ENCODE measurements around the gene BRSK2. TPM values are rescaled to one million over a fixed set of nuclear protein-coding genes. Genes with fewer than 3 reads are reported as not detected.
"Not testable (repeated sequence)": the region's sequence is repeated elsewhere in the genome, so short reads cannot be mapped to it uniquely, and the experiment has no call there.

The BRSK2 gene
- total RNA-seq, 1 donor from 2014 or later = 13.8 TPM

DNA sequence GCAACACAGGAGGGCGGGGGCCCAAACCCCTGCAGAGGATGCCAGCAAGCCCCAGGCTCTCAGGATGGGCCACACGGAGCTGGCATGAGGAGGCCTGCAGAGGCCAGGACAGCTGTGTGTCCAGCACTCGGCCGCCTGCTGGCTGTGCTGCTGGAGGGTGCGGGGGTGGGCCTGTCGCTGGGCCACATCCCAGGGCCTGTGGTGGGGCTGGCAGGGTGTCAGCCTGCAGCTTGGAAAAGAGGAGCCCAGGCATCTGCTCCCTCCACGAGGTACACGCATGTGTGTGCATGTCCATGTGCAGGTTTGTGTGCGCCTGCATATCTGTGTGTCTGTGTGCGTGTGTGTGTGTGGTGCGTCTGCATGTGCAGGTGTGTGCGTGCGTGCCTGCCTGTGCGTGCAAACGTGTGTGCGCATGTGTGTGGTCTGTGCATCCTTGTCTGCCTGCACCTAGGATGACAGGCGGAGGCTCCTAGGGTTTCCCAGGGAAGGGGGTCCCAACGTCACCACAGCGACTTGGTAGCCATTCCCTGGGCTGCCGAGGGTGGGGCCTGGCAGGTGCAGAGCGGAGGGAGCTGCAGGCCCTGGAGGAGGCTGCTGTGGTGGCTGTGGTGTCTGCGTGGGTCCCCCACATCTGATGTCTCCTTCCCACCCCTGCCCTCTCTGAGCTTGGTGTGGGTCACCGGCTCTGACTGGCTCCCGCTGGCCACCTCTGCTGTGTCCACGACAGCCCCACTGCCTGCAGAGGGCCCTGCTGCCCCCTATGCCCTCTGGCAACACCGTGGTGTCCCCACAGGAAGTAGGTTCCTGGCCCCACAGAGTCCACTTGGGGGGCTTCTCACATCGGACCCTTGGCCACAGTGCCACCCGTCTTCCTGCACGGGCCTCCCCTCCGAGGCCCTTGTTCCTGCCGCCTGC lies 17.1 kb downstream of the BRSK2 start:
- TF ChIP-seq, protein P1, sequence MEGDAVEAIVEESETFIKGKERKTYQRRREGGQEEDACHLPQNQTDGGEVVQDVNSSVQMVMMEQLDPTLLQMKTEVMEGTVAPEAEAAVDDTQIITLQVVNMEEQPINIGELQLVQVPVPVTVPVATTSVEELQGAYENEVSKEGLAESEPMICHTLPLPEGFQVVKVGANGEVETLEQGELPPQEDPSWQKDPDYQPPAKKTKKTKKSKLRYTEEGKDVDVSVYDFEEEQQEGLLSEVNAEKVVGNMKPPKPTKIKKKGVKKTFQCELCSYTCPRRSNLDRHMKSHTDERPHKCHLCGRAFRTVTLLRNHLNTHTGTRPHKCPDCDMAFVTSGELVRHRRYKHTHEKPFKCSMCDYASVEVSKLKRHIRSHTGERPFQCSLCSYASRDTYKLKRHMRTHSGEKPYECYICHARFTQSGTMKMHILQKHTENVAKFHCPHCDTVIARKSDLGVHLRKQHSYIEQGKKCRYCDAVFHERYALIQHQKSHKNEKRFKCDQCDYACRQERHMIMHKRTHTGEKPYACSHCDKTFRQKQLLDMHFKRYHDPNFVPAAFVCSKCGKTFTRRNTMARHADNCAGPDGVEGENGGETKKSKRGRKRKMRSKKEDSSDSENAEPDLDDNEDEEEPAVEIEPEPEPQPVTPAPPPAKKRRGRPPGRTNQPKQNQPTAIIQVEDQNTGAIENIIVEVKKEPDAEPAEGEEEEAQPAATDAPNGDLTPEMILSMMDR (conservative IDR thresholded peaks at IDR 0.05) = no peak
- Mint-ChIP-seq H3K27me3 (no peaks in the 10 kb centered on the region), H3K4me3 (no peak overlapping the region), H3K9me3 (no peaks in the 10 kb centered on the region), H3K27ac (no peak overlapping the region), H3K4me1 (ENCODE audit: unreplicated experiment) (no peaks in the 10 kb centered on the region), H3K36me3 (no peaks in the 10 kb centered on the region)
- no peak for DNase-seq (ENCODE audit: extremely low spot score, unreplicated experiment)

DNA sequence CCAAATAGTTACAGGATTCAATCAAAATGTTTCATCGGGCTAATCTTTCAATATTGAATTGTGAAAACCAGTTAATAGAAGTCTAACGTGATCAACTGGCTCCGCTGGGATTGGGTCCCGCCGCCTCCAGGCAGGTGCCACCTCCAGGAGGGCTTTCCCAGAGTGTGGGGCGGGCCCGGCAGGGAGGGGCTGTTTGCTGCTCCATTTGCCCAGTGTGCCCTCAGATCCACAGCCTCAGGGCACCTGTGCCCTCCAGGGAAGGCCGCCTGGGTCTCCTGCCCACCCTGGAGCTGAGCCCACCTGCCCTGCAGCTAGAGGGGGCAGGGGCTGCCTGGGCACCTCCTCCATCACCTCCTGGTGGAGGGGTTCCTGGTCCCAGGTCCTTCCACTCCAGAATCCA lies 17.9 kb downstream of the BRSK2 start:
- no peak for DNase-seq (ENCODE audit: extremely low spot score, unreplicated experiment)
- Mint-ChIP-seq H3K27me3 (no peaks in the 10 kb centered on the region), H3K4me1 (ENCODE audit: unreplicated experiment) (no peaks in the 10 kb centered on the region), H3K36me3 (no peaks in the 10 kb centered on the region), H3K27ac (no peak overlapping the region), H3K4me3 (no peak overlapping the region), H3K9me3 (no peaks in the 10 kb centered on the region)
- TF ChIP-seq, protein P1 (conservative IDR thresholded peaks at IDR 0.05) = no peak

DNA sequence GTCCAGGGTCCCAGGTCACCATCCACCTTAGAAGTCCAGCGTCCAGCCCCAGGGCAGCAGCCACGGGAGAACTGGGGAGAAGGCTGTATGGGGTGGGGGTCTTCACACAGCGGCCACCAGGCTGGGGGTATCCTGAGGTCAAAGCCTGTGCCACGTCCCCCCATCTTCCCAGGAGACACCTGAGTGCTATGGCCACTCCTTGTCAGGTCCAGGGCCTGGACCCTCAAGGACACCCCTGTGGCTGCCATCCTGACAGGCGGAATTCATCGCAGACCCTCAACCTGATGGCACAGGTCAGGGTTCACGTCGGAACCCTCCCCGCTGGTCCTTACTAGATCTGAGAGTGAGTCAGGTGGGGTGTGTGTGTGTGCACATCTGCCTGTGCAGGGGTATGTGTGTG lies 18.6 kb downstream of the BRSK2 start:
- TF ChIP-seq, protein P1 (conservative IDR thresholded peaks at IDR 0.05) = no peak
- no peak overlapping the region for H3K27ac Mint-ChIP-seq
- H3K9me3 Mint-ChIP-seq = no peaks in the 10 kb centered on the region
- H3K27me3 Mint-ChIP-seq = no peaks in the 10 kb centered on the region
- H3K4me1 Mint-ChIP-seq (ENCODE audit: unreplicated experiment) = no peaks in the 10 kb centered on the region
- DNase-seq (ENCODE audit: extremely low spot score, unreplicated experiment) = no peak
- no peak overlapping the region for H3K4me3 Mint-ChIP-seq
- no peaks in the 10 kb centered on the region for H3K36me3 Mint-ChIP-seq

DNA sequence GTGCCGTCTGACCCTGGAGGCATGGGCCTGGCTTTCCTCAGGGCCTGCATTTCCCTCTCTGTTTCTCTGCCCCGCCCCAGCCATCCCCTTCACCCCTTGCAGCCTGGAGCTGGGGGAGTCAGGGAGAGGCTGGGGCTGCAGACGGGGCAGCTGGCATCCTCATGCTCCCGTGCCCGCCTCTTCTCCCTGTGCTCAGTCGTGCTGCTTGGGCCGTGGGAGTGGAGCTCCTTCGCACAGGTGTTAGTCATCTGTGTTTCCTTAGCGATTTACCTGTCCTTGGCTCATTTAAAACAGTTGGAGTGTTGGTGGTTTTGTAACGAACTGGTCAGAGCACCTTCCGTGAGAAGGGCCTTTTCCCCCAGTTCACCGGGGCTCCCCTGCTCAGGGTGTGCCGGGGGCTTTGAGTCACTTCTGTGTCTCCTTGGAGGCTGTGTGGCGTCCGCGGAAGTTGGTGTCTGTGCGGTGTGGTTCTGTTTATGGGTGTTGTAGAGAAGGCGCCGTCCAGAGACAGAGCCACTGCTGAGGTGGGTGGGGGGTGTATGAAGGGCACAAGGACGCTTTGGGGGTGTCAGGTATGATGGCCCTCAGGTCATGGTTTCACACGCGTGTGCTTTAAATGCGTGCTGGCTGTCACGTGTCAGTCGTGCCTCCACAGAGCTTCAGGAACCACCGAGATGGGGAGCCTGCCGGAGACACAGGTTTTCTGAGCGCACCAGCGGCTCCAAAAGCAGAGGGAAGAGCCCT lies 19.5 kb downstream of the BRSK2 start:
- DNase-seq (ENCODE audit: extremely low spot score, unreplicated experiment) = no peak
- Mint-ChIP-seq H3K27ac (no peak overlapping the region), H3K4me1 (ENCODE audit: unreplicated experiment) (no peaks in the 10 kb centered on the region), H3K4me3 (no peak overlapping the region), H3K36me3 (no peaks in the 10 kb centered on the region), H3K27me3 (no peaks in the 10 kb centered on the region), H3K9me3 (no peaks in the 10 kb centered on the region)
- TF ChIP-seq, protein P1 (conservative IDR thresholded peaks at IDR 0.05) = no peak

DNA sequence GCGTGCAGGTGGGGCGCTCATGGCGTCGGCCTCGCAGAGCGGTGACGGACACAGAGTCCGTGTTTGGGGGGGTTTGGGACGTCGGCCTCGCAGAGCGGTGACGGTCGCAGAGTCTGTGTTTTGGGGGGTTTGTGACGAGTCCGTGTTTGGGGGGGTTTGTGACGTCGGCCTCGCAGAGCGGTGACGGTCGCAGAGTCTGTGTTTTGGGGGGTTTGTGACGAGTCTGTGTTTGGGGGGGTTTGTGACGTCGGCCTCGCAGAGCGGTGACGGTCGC lies 20.1 kb downstream of the BRSK2 start:
- H3K36me3 Mint-ChIP-seq; DNase-seq (ENCODE audit: extremely low spot score, unreplicated experiment); H3K4me1 Mint-ChIP-seq (ENCODE audit: unreplicated experiment); H3K27ac Mint-ChIP-seq; H3K9me3 Mint-ChIP-seq; H3K27me3 Mint-ChIP-seq; H3K4me3 Mint-ChIP-seq: not testable (repeated sequence)

All from type B pancreatic cell (in vitro differentiated cells).